OCI-LY7 (cell line): ENCODE results near the gene TLCD1.

Experiments
- CTCF ChIP-seq: fragments of 200-600 bp; sonication (generic); conservative IDR thresholded peaks from 2 replicates; pipeline ENCODE4 v1.5.1; 2014; ENCODE audit warnings: mild to moderate bottlenecking, antibody characterized with exemption, low read length, moderate library complexity, mixed read lengths
- EZH2phosphoT487 ChIP-seq: fragments of 200-600 bp; sonication (generic); IDR thresholded peaks from 2 replicates; pipeline ENCODE4 v1.6.1; 2018; ENCODE audit warnings: low read depth, borderline replicate concordance, mild to moderate bottlenecking, mixed run types, antibody characterized with exemption, low read length, moderate library complexity, mixed read lengths

- no peak for TF ChIP-seq CTCF
- TF ChIP-seq EZH2phosphoT487, result no peak
Measured at GRCh38 chr17:28734712-28735241, 8.7 kb upstream of the TLCD1 start.
